GM10266 (cell line): ENCODE measurements around the gene VIL1.

ENCODE experiments used
- DNase-seq: peaks from one replicate; pipeline ENCODE4 v3.0.0; 2012; ENCODE audit errors: extremely low spot score
- CTCF ChIP-seq: IDR thresholded peaks from 2 replicates; pipeline ENCODE4 v1.5.1; 2012; ENCODE audit warnings: mild to moderate bottlenecking, low read depth; ENCODE audit not compliant: control insufficient read depth, insufficient read depth; ENCODE audit errors: missing control alignments

Gene VIL1

DNA sequence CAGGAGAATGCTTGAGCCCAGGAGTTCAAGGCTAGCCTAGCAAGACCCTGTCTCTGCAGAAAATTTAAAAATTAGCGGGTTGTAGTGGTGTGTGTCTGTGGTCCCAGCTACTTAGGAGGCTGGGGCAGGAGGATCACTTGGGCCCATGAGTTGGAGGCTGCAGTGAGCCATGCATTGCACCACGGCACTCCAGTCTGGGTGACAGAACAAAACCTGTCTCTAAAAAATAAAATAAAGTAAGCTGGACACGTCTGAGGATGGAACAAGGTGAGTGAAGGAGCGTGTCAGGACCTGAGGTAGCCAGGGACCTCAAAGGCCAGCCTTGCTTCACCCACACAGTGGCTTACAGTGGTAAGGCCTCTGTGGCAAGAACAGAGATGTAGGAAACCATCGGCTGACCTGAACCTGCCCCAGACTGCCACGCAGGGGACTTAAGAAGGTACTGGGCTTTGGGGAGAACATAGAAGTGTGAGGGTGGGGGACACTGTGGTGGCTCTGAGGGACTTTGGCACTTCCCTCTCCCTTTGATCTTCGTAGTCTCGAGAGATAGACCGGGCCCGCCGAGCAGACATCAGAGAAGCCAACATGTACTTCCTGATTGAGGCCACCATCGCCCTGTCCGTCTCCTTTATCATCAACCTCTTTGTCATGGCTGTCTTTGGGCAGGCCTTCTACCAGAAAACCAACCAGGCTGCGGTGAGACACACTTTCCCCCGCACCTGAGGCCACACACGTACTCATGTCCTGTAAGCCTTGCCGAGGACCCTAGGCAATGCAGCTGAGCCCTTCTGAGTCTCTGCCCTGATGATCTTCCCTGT is 29.4 kb upstream of the VIL1 start:
- DNase-seq = no peak
- TF ChIP-seq CTCF = no peak

GRCh38 chr2:218391202-218391601 is 27.7 kb upstream of the VIL1 start:
- TF ChIP-seq CTCF = no peak
- DNase-seq = no peak

DNA sequence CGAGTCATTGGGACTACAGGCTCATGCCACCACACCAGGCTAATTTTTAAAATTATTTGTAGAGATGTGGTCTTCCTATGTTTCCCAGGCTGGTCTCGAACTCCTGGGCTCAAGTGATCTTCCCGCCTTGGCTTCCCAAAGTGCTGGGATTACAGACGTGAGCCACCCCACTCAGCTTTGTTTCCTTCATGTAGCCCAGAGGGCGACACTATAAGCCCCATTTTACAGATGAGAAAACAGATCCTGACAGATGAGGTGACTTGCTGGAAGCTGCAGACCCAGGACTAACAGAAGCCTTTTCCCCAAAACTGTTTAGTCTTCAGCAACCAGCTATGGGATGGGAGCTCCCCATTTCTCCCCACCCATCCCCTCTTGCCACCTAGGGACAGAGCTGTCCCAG is 26.5 kb upstream of the VIL1 start:
- DNase-seq = no peak
- TF ChIP-seq CTCF = no peak

DNA sequence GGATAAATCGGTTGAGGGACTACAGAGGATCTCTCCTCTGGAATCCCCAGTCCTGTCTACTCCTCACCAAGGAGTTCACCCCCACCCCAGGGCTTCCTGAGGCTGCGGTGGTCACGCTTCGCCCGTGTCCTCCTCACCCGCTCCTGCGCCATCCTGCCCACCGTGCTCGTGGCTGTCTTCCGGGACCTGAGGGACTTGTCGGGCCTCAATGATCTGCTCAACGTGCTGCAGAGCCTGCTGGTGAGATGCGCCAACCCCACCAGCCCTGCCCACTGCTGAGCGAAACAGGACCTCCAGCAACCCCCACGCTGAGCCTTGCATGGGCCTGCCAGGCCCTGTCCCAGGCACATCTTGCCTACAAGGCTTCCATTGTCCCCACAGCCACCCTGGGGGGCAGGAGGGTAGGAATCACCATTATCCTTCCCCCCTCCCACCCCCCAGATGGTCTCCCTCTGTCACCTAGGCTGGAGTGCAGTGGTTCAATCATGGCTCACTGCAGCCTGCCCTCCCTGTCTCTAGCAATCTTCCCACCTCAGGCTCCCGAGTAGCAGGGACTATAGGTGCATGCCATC is 25.9 kb upstream of the VIL1 start:
- TF ChIP-seq CTCF = no peak

GRCh38 chr2:218393750-218394290 is 25.1 kb upstream of the VIL1 start:
- no peak for DNase-seq
- TF ChIP-seq CTCF = no peak

More for the DNA sequence above, 25.9 kb upstream of the VIL1 start:
- no peak for DNase-seq

- no peak for TF ChIP-seq CTCF
- DNase-seq = no peak
These were observed 24.4 kb upstream of the VIL1 start for GRCh38 chr2:218394298-218395089.
